ENCODE results near the gene TIMM10B.
"Not testable (repeated sequence)": the region's sequence is repeated elsewhere in the genome, so short reads cannot be mapped to it uniquely, and the experiment has no call there.

The TIMM10B gene

DNA sequence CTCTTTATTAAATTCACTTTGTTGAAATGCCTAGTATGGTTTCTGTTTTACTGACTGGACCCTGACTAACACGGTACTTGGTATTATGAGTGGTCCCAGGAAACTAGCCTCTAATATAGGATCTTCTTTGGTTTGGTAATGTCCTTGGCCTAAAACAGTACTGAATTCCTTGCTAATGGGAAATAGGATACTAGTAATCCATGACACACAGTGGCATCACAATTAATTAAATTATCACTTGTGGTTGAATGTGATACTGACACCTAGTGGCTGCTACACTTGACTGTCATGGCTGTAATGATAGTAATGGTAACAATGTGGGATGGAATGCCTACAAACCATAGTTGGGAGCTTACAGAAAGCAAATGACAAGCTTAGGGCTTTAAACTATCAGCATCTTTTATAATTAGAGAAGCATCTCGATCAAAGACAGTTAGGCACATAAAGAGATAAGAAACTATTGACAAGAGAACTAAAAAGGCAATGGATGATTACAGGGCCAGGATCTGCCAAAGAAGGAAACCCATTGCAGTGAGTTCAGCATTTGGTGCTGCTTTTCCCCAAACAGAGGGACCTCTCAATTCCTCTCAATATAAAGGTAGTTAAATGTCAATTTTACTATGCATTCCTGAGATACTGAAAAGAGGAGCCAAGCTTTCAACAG is 24.4 kb downstream of the TIMM10B start:
- Histone ChIP-seq H3K9me2 (replicated peaks; ENCODE audit: control insufficient read depth, low read length) (no peaks in the 10 kb centered on the region), H3K4me1 (ENCODE audit: control insufficient read depth, low read length) (no peaks in the 10 kb centered on the region), H3K27me3 (ENCODE audit: control insufficient read depth, low read length) (no peaks in the 10 kb centered on the region), H4K20me1 (ENCODE audit: control insufficient read depth, insufficient read depth, low read depth, low read length) (no peaks in the 10 kb centered on the region; the same call in 1 of the 2 replicates), H3K79me2 (ENCODE audit: control insufficient read depth, low read length) (no peaks in the 10 kb centered on the region), H3K27ac (ENCODE audit: low read depth, low read length) (no peak overlapping the region), H3K9me3 (ENCODE audit: control insufficient read depth, insufficient read depth, low read length) (no peaks in the 10 kb centered on the region), H3K4me2 (ENCODE audit: low read length) (no peak overlapping the region), H3K4me3 (ENCODE audit: low read length) (no peak overlapping the region), H3K36me3 (ENCODE audit: control insufficient read depth, low read length) (peaks cover 21% of the 10 kb centered on the region), H3F3A (ENCODE audit: control insufficient read depth, insufficient read depth) (no peaks in the 10 kb centered on the region)
- no peak for TF ChIP-seq EZH2phosphoT487 (IDR thresholded peaks at IDR 0.05; ENCODE audit: borderline replicate concordance, low read length)
- TF ChIP-seq, protein P1, sequence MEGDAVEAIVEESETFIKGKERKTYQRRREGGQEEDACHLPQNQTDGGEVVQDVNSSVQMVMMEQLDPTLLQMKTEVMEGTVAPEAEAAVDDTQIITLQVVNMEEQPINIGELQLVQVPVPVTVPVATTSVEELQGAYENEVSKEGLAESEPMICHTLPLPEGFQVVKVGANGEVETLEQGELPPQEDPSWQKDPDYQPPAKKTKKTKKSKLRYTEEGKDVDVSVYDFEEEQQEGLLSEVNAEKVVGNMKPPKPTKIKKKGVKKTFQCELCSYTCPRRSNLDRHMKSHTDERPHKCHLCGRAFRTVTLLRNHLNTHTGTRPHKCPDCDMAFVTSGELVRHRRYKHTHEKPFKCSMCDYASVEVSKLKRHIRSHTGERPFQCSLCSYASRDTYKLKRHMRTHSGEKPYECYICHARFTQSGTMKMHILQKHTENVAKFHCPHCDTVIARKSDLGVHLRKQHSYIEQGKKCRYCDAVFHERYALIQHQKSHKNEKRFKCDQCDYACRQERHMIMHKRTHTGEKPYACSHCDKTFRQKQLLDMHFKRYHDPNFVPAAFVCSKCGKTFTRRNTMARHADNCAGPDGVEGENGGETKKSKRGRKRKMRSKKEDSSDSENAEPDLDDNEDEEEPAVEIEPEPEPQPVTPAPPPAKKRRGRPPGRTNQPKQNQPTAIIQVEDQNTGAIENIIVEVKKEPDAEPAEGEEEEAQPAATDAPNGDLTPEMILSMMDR (IDR thresholded peaks at IDR 0.05; ENCODE audit: low read depth, low read length, poor library complexity, severe bottlenecking) = peak; percentile 89

DNA sequence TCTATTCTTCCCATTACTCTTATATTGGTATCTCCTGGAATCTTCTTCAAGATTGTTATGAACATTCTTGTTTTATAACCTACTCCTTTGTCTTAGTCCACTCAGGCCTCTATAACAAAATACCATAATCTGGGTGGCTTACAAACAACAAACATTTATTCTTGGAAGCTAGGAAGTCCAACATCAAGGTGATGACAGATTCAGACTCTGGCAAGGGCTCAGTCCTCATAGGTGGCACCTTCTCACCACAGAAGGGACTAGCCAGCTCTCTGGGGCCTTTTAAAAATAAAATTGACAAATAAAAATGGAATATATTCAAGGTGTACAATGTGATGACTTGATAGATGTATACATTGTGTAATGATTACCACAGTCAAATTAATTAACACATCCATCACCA is 35.6 kb downstream of the TIMM10B start:
- Histone ChIP-seq H3K9me2 (replicated peaks; ENCODE audit: control insufficient read depth, low read length) (no peaks in the 10 kb centered on the region), H4K20me1 (ENCODE audit: control insufficient read depth, insufficient read depth, low read depth, low read length) (no peaks in the 10 kb centered on the region), H3K27ac (ENCODE audit: low read depth, low read length) (no peak overlapping the region), H3K79me2 (ENCODE audit: control insufficient read depth, low read length) (no peaks in the 10 kb centered on the region), H3K36me3 (ENCODE audit: control insufficient read depth, low read length) (peaks cover 31% of the 10 kb centered on the region), H3K27me3 (ENCODE audit: control insufficient read depth, low read length) (no peaks in the 10 kb centered on the region), H3K4me1 (ENCODE audit: control insufficient read depth, low read length) (no peaks in the 10 kb centered on the region), H3K4me3 (ENCODE audit: low read length) (no peak overlapping the region), H3F3A (ENCODE audit: control insufficient read depth, insufficient read depth) (no peaks in the 10 kb centered on the region), H3K4me2 (ENCODE audit: low read length) (no peak overlapping the region), H3K9me3 (ENCODE audit: control insufficient read depth, insufficient read depth, low read length) (no peaks in the 10 kb centered on the region)
- TF ChIP-seq, protein P1 (IDR thresholded peaks at IDR 0.05; ENCODE audit: low read depth, low read length, poor library complexity, severe bottlenecking) = no peak
- TF ChIP-seq EZH2phosphoT487 (IDR thresholded peaks at IDR 0.05; ENCODE audit: borderline replicate concordance, low read length) = no peak

DNA sequence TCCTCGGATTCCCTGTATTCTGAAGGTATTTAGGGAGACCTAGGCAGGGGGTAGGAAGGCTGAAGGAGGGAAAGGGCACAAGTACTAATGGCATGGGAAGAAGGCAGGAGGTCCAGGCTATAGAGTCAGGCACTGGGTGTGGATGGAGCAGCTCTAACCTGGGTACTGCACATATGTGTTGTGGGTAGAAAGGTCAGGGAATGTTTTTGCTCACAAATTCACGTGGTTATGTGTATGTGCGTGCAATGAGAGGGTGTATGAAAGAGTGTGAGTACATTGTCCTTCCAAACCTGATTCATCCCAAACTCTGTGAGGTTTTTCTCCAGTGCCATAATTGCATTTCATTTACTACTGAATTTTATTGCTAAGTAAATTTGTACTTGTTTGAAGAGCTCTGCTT is 39.0 kb downstream of the TIMM10B start:
- Histone ChIP-seq H3K9me2 (replicated peaks; ENCODE audit: control insufficient read depth, low read length) (no peaks in the 10 kb centered on the region), H3K9me3 (ENCODE audit: control insufficient read depth, insufficient read depth, low read length) (no peaks in the 10 kb centered on the region), H3F3A (ENCODE audit: control insufficient read depth, insufficient read depth) (no peaks in the 10 kb centered on the region), H3K79me2 (ENCODE audit: control insufficient read depth, low read length) (no peaks in the 10 kb centered on the region), H3K27ac (ENCODE audit: low read depth, low read length) (no peak overlapping the region), H3K4me1 (ENCODE audit: control insufficient read depth, low read length) (no peaks in the 10 kb centered on the region), H4K20me1 (ENCODE audit: control insufficient read depth, insufficient read depth, low read depth, low read length) (no peaks in the 10 kb centered on the region), H3K4me3 (ENCODE audit: low read length) (no peak overlapping the region), H3K4me2 (ENCODE audit: low read length) (no peak overlapping the region), H3K27me3 (ENCODE audit: control insufficient read depth, low read length) (no peaks in the 10 kb centered on the region), H3K36me3 (ENCODE audit: control insufficient read depth, low read length) (peaks cover 24% of the 10 kb centered on the region)
- no peak for TF ChIP-seq EZH2phosphoT487 (IDR thresholded peaks at IDR 0.05; ENCODE audit: borderline replicate concordance, low read length)
- TF ChIP-seq, protein P1 (IDR thresholded peaks at IDR 0.05; ENCODE audit: low read depth, low read length, poor library complexity, severe bottlenecking) = no peak

DNA sequence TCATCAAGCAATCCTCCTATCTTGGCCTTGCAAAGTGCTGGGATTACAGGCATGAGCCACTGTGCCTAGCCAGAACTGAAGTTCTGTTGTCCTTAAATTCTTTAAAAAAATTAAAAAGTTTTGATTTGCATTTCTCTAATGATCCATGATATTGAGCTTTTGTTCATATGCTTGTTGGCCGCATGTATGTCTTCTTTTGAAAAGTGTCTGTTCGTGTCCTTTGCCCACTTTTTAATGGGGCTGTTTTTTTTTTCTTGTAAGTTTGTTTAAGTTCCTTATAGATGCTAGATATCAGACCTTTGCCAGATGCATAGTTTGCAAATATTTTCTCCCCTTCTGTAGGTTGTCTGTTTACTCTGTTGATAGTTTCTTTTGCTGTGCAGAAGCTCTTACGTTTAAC is 40.6 kb downstream of the TIMM10B start:
- not testable (repeated sequence) for H4K20me1 ChIP-seq (ENCODE audit: control insufficient read depth, insufficient read depth, low read depth, low read length); H3K4me2 ChIP-seq (ENCODE audit: low read length); H3K27me3 ChIP-seq (ENCODE audit: control insufficient read depth, low read length)

More for the DNA sequence above, 40.6 kb downstream of the TIMM10B start:
- H3K4me3 ChIP-seq (ENCODE audit: low read length); H3K79me2 ChIP-seq (ENCODE audit: control insufficient read depth, low read length); H3K27ac ChIP-seq (ENCODE audit: low read depth, low read length); H3K9me2 ChIP-seq (replicated peaks; ENCODE audit: control insufficient read depth, low read length); H3F3A ChIP-seq (ENCODE audit: control insufficient read depth, insufficient read depth); H3K9me3 ChIP-seq (ENCODE audit: control insufficient read depth, insufficient read depth, low read length); H3K4me1 ChIP-seq (ENCODE audit: control insufficient read depth, low read length): not testable (repeated sequence)
- H3K36me3 ChIP-seq (ENCODE audit: control insufficient read depth, low read length) = peaks cover 17% of the 10 kb centered on the region; the same call in 1 of the 2 replicates
